Peyer's patch (tissue), 4 donors: ENCODE results near the gene UBL7. TPM values are rescaled to one million over a fixed set of nuclear protein-coding genes. Genes with fewer than 3 reads are reported as not detected.

Experiments used
- DNase-seq, 3 donors: peaks; one replicate each; pipeline ENCODE4 v3.0.0-alpha.2; 2017 to 2019
- H3K27ac ChIP-seq, 4 donors: fragments of 200-600 bp; sonication (generic); one replicate each; pipeline ENCODE4 v1.5.1; 2016 to 2019
- H3K27me3 ChIP-seq, 2 donors: fragments of 200-600 bp; sonication (generic); one replicate each; pipeline ENCODE4 v1.5.1; 2019
- H3K36me3 ChIP-seq, 3 donors: fragments of 200-600 bp; sonication (generic); one replicate each; pipeline ENCODE4 v1.5.1; 2016 to 2019
- H3K4me1 ChIP-seq, 4 donors: fragments of 200-600 bp; sonication (generic); one replicate each; pipeline ENCODE4 v1.5.1; 2016 to 2019
- H3K4me3 ChIP-seq, 4 donors: fragments of 200-600 bp; sonication (generic); 1 replicate in 3 of 4; 2 replicates in 1 of 4; pipeline ENCODE4 v1.5.1; 2016 to 2019; ENCODE audit warnings: mild to moderate bottlenecking in 1 of 4
- H3K9me3 ChIP-seq, 4 donors: fragments of 200-600 bp; sonication (generic); one replicate each; pipeline ENCODE4 v1.5.1; 2016 to 2019; ENCODE audit warnings: mild to moderate bottlenecking in 1 of 4
- POLR2A ChIP-seq, 2 donors: fragments of 450-650 bp; IDR thresholded peaks; one replicate each; pipeline ENCODE4 v1.5.1; 2017; ENCODE audit warnings: antibody characterized with exemption in 2 of 2, mild to moderate bottlenecking in 2 of 2, moderate library complexity in 2 of 2
- total RNA-seq, 4 donors: library from RNA; depleted of rRNA; stranded (reverse); fragments of >200 nt; gene quantifications; one replicate each; pipeline ENCODE4 v1.1.0, GENCODE V29; 2016
- TF ChIP-seq, protein P1 (sequence below), 6 experiments: fragments of 450-650 bp in 4 of 6; fragments of 200-600 bp in 2 of 6; sonication (generic) in 1 of 6; IDR thresholded peaks; one replicate each; pipeline ENCODE4 v1.5.1; 2017 to 2019; ENCODE audit warnings: antibody characterized with exemption in 6 of 6, mild to moderate bottlenecking in 3 of 6, moderate library complexity in 1 of 6

Gene UBL7, protein sequence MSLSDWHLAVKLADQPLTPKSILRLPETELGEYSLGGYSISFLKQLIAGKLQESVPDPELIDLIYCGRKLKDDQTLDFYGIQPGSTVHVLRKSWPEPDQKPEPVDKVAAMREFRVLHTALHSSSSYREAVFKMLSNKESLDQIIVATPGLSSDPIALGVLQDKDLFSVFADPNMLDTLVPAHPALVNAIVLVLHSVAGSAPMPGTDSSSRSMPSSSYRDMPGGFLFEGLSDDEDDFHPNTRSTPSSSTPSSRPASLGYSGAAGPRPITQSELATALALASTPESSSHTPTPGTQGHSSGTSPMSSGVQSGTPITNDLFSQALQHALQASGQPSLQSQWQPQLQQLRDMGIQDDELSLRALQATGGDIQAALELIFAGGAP
- 10 to 100 TPM; 22.3 to 39.6 (median 32.6) TPM for total RNA-seq

DNA sequence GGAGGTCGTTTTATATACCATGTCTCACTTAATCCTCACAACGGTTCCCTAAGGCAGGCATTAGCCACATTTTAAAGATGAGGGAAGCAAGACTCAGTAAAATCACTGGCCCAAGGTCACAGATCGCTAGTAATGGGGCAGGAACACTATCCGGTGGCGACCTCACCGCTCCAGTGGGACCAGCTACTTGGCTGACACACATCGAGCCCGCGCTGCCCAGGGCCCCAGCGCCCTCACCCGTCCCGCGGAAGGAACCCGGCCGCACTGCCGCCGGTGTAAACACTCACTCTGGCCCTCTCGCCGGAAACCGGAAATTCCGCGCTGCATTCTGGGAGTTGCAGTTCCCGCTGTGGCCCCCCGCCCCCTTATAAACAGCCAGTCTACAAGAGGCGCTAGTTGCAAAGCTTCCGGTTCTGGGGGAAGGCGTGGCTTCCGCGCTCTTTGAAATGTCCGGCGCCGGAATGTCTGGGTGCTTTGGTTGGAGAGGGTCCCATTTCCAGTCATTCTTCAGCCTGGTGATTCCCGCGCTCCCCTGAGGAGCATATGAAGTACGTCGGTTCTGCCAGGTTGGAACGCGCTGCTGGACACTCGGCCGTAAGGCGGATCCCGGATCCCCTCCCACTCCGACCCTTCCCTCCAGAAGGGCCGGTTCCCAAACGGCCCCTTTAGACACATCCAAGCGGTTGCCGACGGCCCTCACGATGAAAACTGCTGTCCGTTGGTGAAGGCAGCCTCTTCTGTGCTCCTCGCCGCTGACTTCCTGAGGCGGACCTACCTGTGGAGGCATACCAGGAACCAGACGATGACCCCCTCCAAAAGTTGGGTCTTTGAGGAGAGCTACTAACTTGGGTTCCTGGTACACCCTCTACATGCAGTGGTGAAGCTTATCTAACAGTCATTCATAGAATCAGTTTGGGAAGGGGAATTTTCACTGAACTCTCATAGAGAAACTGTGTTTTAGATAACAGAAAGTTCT lies at the start of gene UBL7:
UBL7 (minus strand) TSS at position 290 of the 976 bp plus-strand sequence. CDS start 2,293 bp downstream, outside the sequence.
- Histone ChIP-seq H3K4me1 (peaks cover 0 to 15% (median 0%) of the 10 kb centered on the region in 4 donors), H3K9me3 (no peaks in the 10 kb centered on the region)
- TF ChIP-seq, protein P1, sequence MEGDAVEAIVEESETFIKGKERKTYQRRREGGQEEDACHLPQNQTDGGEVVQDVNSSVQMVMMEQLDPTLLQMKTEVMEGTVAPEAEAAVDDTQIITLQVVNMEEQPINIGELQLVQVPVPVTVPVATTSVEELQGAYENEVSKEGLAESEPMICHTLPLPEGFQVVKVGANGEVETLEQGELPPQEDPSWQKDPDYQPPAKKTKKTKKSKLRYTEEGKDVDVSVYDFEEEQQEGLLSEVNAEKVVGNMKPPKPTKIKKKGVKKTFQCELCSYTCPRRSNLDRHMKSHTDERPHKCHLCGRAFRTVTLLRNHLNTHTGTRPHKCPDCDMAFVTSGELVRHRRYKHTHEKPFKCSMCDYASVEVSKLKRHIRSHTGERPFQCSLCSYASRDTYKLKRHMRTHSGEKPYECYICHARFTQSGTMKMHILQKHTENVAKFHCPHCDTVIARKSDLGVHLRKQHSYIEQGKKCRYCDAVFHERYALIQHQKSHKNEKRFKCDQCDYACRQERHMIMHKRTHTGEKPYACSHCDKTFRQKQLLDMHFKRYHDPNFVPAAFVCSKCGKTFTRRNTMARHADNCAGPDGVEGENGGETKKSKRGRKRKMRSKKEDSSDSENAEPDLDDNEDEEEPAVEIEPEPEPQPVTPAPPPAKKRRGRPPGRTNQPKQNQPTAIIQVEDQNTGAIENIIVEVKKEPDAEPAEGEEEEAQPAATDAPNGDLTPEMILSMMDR (IDR thresholded peaks at IDR 0.05) = peak in 2 of 6 experiments; percentile 2 to 25
- TF ChIP-seq POLR2A (IDR thresholded peaks at IDR 0.05) = peak; percentile 86 to 88

DNA sequence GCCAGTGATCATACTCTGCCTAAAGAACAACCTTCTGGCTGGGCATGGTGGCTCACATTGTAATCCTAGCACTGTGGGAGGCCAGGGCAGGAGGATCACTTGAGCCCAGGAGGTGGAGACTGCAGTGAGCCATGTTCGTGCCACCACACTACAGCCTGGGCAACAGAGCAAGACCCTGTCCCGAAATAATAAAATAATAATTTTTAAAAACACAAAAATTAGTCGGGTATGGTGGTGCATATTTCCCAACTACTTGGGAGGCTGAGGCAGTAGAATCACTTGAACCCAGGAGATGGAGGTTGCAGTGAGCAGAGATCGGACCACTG lies 45.5 kb upstream of the UBL7 start:
- H3K27me3 ChIP-seq = no peaks in the 10 kb centered on the region
- no peaks in the 10 kb centered on the region for H3K9me3 ChIP-seq
- H3K4me3 ChIP-seq = no peak overlapping the region
- TF ChIP-seq, protein P1 (IDR thresholded peaks at IDR 0.05) = no peak
- TF ChIP-seq POLR2A (IDR thresholded peaks at IDR 0.05) = no peak
- no peak overlapping the region for H3K27ac ChIP-seq
- no peak for DNase-seq
- H3K4me1 ChIP-seq = no peaks in the 10 kb centered on the region
- H3K36me3 ChIP-seq = no peaks in the 10 kb centered on the region

More for the DNA sequence above, at the start of gene UBL7:
- DNase-seq = peak; percentile 97 to 99 (median 98)
- Histone ChIP-seq H3K27me3 (no peaks in the 10 kb centered on the region), H3K36me3 (peaks cover 0 to 10% (median 0%) of the 10 kb centered on the region in 3 donors), H3K27ac (peak within 1 kb of the TSS; percentile 75 to 83 (median 82)), H3K4me3 (peak within 1 kb of the TSS; percentile 64 to 92 (median 75))

DNA sequence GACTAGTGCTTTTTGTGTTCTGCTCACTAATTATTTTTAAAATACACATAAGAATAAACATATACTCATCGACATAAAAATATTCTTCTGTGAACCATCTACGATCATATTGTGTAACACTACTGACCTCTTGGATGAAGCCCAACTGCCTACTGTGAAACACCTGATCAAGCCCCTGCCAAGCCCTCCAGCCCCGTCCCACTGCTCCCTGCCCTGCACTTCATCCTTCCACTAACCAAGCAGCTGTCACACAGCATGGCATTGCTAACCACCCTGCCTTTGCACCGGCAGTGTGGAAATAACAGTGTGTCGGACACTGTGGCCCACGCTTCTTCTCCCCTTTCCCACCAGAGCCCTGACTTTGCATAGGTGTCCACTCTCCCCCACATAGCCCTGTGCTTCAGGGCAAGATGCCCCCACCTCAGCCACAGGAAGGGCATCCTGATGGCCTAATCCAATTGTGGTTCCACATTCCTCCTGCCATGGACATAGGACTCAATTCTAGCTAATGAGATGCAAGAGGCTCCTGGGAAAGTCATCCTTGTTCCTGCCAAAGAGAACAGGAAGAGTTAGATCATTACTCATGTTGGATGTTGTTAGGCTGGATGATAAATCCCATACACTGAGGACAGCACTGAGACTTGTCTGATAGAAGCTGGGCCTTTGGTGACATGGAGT lies 45.0 kb upstream of the UBL7 start:
- H3K27ac ChIP-seq = no peak overlapping the region
- no peaks in the 10 kb centered on the region for H3K36me3 ChIP-seq
- DNase-seq = no peak
- no peak overlapping the region for H3K4me3 ChIP-seq
- no peak for TF ChIP-seq POLR2A (IDR thresholded peaks at IDR 0.05)
- TF ChIP-seq, protein P1 (IDR thresholded peaks at IDR 0.05) = no peak
- no peaks in the 10 kb centered on the region for H3K4me1 ChIP-seq
- no peaks in the 10 kb centered on the region for H3K27me3 ChIP-seq
- H3K9me3 ChIP-seq = no peaks in the 10 kb centered on the region

DNA sequence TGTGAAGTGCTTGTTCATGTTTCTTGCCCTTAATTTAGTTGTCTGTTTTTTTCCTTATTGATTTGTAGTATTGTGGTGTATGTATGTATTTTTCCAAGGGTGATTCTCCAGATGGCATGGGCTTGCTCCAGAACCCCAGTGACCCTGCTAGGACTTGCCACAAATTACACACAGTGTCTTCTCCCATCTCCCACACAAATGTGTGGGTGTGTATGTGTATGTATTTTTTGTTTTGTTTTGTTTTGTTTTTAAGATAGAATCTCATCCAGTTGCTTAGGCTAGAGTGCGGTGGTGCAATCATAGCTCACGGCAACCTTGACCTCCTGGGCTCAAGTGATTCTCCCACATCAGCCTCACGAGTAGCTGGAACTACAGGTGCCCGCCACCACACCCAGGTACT lies 43.9 kb upstream of the UBL7 start:
- Histone ChIP-seq H3K27me3 (no peaks in the 10 kb centered on the region), H3K27ac (no peak overlapping the region), H3K4me3 (no peak overlapping the region), H3K36me3 (no peaks in the 10 kb centered on the region), H3K4me1 (no peaks in the 10 kb centered on the region), H3K9me3 (no peaks in the 10 kb centered on the region)
- TF ChIP-seq POLR2A (IDR thresholded peaks at IDR 0.05) = no peak
- TF ChIP-seq, protein P1 (IDR thresholded peaks at IDR 0.05) = no peak
- DNase-seq = no peak

DNA sequence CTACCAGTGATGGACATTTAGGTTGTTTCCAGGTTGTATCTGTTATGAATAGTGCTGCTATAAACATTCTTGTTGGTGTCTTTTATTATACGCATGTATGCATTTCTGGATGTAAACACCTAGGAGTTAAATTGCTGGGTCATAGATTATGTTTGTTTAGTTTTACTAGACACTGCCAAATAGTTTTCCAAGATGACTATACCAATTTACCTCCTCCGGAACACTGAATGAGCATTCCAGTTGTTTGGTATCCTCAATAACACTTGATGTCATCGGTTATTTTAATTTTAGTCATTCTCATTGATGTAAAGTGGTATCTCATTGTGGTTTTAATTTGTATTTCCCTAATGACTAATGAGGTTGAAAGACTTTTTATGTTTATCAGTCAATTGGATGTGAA lies 43.5 kb upstream of the UBL7 start:
- TF ChIP-seq, protein P1 (IDR thresholded peaks at IDR 0.05) = no peak
- no peak for TF ChIP-seq POLR2A (IDR thresholded peaks at IDR 0.05)
- Histone ChIP-seq H3K4me3 (no peak overlapping the region), H3K9me3 (no peaks in the 10 kb centered on the region), H3K4me1 (no peaks in the 10 kb centered on the region), H3K27ac (no peak overlapping the region), H3K27me3 (no peaks in the 10 kb centered on the region), H3K36me3 (no peaks in the 10 kb centered on the region)
- no peak for DNase-seq
